ENCODE measurements around the gene AKAP1. TPM values are rescaled to one million over a fixed set of nuclear protein-coding genes. Genes with fewer than 3 reads are reported as not detected.
A peak's percentile ranks its signal among the peaks of the same experiment; 100 is the strongest.

The AKAP1 gene
- total and polyA plus RNA-seq, 9 of the 15 experiments (the other 6 are each of a cell fraction or from before 2014, with no cell fraction given): 12.9 to 63.8 (median 36.4) TPM

DNA sequence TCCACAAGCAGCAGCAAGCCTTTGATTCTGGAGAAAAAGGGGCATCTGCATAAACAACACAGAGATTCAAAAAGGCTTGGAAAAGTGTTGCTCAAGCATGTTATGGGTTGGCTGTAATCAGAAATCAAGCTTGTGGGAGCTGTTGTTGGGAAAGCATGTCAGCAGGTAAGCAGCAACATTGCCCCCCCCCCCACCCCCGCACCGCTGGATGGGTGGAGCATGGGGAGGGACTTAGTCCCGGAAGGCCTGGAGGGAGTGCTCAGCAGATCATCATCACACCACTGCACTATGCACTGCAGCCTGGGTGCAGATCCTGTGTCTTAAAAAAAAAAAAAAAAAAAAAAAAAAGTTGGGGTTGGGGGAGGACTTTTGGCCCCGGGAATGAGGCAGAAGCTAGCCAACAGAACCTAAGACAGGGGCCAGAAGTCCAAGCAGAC is 16.8 kb upstream of the AKAP1 start (continued):
- TF ChIP-seq, protein P1, sequence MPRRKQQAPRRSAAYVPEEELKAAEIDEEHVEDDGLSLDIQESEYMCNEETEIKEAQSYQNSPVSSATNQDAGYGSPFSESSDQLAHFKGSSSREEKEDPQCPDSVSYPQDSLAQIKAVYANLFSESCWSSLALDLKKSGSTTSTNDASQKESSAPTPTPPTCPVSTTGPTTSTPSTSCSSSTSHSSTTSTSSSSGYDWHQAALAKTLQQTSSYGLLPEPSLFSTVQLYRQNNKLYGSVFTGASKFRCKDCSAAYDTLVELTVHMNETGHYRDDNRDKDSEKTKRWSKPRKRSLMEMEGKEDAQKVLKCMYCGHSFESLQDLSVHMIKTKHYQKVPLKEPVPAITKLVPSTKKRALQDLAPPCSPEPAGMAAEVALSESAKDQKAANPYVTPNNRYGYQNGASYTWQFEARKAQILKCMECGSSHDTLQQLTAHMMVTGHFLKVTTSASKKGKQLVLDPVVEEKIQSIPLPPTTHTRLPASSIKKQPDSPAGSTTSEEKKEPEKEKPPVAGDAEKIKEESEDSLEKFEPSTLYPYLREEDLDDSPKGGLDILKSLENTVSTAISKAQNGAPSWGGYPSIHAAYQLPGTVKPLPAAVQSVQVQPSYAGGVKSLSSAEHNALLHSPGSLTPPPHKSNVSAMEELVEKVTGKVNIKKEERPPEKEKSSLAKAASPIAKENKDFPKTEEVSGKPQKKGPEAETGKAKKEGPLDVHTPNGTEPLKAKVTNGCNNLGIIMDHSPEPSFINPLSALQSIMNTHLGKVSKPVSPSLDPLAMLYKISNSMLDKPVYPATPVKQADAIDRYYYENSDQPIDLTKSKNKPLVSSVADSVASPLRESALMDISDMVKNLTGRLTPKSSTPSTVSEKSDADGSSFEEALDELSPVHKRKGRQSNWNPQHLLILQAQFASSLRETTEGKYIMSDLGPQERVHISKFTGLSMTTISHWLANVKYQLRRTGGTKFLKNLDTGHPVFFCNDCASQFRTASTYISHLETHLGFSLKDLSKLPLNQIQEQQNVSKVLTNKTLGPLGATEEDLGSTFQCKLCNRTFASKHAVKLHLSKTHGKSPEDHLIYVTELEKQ (CRISPR knock-in tag; IDR thresholded peaks at IDR 0.05): no peak
- TF ChIP-seq ZNF143 (CRISPR knock-in tag; IDR thresholded peaks at IDR 0.05) (no peak), FOSL1 (tag; conservative IDR thresholded peaks at IDR 0.05) (0 out of 2 replicates have a peak, but pooled peaks have one; percentile 26), GABPA (tag; conservative IDR thresholded peaks at IDR 0.05; ENCODE audit: low read depth) (peak; percentile 42; the same call in 1 of the 2 replicates), NRF1 (conservative IDR thresholded peaks at IDR 0.05 in 1 of 2, IDR thresholded peaks at IDR 0.05 in 1 of 2) (0 out of 4 replicates have a peak, but pooled peaks of 1 of the 2 experiments have one; percentile 13), ZNF644 (tag; IDR thresholded peaks at IDR 0.05; ENCODE audit: low read depth) (no peak), SRSF1 (IDR thresholded peaks at IDR 0.05; ENCODE audit: low read depth, low read length) (no peak), CEBPB (tag; IDR thresholded peaks at IDR 0.05) (peak; percentile 70), ZNF280B (CRISPR knock-in tag; IDR thresholded peaks at IDR 0.05) (no peak), POLR2G (IDR thresholded peaks at IDR 0.05; ENCODE audit: low read depth, low read length) (0 out of 2 replicates have a peak, but pooled peaks have one; percentile 16), TAF1 (IDR thresholded peaks at IDR 0.05; ENCODE audit: control insufficient read depth, extremely low read depth, insufficient read depth, low read length, severe bottlenecking) (peak; percentile 33), KLF13 (tag; IDR thresholded peaks at IDR 0.05; ENCODE audit: borderline replicate concordance, low read depth) (no peak), POLR2B (IDR thresholded peaks at IDR 0.05; ENCODE audit: low read depth, partially characterized antibody) (peak; percentile 55), EGR1 (conservative IDR thresholded peaks at IDR 0.05) (peak; percentile 95), MYC (IDR thresholded peaks at IDR 0.05; ENCODE audit: low read depth, low read length) (peak; percentile 32; the same call in 1 of the 2 replicates), MYC (CRISPR knock-in tag; IDR thresholded peaks at IDR 0.05; ENCODE audit: borderline replicate concordance, low read depth) (no peak), CAMTA2 (CRISPR knock-in tag; conservative IDR thresholded peaks at IDR 0.05) (no peak), FOXJ2 (tag; IDR thresholded peaks at IDR 0.05) (0 out of 2 replicates have a peak, but pooled peaks have one; percentile 41), RBFOX2 (IDR thresholded peaks at IDR 0.05; ENCODE audit: low read depth, low read length) (peak; percentile 52), FOXK2 (conservative IDR thresholded peaks at IDR 0.05 in 1 of 2, IDR thresholded peaks at IDR 0.05 in 1 of 2; ENCODE audit: low read depth in 2 of 2) (peak; percentile 49; a peak in 2 of 4 replicates), PHF8 (IDR thresholded peaks at IDR 0.05; ENCODE audit: borderline replicate concordance, low read length) (peak; percentile 18; the same call in 1 of the 2 replicates)
- TF ChIP-seq, protein P2, sequence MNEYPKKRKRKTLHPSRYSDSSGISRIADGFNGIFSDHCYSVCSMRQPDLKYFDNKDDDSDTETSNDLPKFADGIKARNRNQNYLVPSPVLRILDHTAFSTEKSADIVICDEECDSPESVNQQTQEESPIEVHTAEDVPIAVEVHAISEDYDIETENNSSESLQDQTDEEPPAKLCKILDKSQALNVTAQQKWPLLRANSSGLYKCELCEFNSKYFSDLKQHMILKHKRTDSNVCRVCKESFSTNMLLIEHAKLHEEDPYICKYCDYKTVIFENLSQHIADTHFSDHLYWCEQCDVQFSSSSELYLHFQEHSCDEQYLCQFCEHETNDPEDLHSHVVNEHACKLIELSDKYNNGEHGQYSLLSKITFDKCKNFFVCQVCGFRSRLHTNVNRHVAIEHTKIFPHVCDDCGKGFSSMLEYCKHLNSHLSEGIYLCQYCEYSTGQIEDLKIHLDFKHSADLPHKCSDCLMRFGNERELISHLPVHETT (CRISPR knock-in tag; conservative IDR thresholded peaks at IDR 0.05 in 1 of 2, IDR thresholded peaks at IDR 0.05 in 1 of 2): no peak

All from K562 (cell line).